Measurements from ENCODE around the gene MPL.

DNA sequence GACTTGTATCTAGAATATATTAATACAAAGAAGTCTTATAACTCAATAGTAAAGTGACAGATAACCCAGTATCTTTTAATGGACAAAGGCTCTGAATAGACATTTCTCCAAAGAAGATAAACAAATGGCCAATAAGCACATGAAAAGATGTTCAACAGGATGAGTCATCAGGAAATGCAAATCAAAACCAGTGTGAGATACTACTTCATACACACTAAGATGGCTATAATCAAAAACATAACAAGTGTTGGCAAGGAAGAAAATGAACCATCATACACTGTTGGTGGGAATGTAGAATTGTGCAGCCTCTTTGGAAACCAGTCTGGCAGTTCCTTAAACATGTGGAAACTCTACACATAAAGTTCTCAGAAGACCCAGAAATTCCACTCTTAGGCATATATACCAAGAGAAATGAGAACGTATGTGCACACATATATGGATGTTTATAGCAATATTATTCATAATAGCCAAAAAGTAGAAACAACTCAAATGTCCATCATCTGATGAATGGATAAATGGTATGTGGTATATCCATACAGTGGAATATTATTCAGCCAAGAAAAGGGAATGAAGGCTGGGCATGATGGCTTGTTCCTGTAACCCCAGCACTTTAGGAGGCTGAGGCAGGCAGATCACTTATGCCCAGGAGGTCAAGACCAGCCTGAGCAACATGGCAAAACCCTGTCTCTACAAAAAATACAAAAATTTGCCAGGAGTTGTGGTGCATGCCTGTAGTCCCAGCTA lies 9.9 kb upstream of the MPL start:
- TF ChIP-seq CTCF (IDR thresholded peaks at IDR 0.05 in 4 of 5, conservative IDR thresholded peaks at IDR 0.05 in 1 of 5) (no peak), POLR2A (IDR thresholded peaks at IDR 0.05) (no peak)

Measured in gastrocnemius medialis (tissue), 4 donors.